ENCODE results near the gene KIF4A. TPM values are rescaled to one million over a fixed set of nuclear protein-coding genes. Genes with fewer than 3 reads are reported as not detected.

Gene KIF4A
- total RNA-seq, 2 experiments from 2014 or later, result 33.3 to 34.0 TPM

- Mint-ChIP-seq H3K9me3 (no peaks in the 10 kb centered on the region), H3K4me1 (peaks cover 38% of the 10 kb centered on the region), H3K4me3 (no peak overlapping the region), H3K27ac (peak overlapping the region; percentile 6), H3K36me3 (ENCODE audit: low read depth) (no peaks in the 10 kb centered on the region), H3K27me3 (peaks cover 45% of the 10 kb centered on the region)
- CTCF ChIA-PET, result no interaction called here
- POLR2A ChIA-PET, result no interaction called here
- no peak for DNase-seq
These were observed 149.1 kb downstream of the KIF4A start for GRCh38 chrX:70439016-70439415.

GRCh38 chrX:70442224-70442623, 152.3 kb downstream of the KIF4A start:
- Mint-ChIP-seq H3K36me3 (ENCODE audit: low read depth) (no peaks in the 10 kb centered on the region), H3K27me3 (peaks cover 53% of the 10 kb centered on the region), H3K4me3 (no peak overlapping the region), H3K4me1 (peaks cover 28% of the 10 kb centered on the region), H3K27ac (no peak overlapping the region), H3K9me3 (no peaks in the 10 kb centered on the region)
- ChIA-PET POLR2A (no interaction called here), CTCF (interaction anchor here (1.1 kb wide), 1 partner anchor 9 kb away, joined by 6 read pairs; no protein-coding TSS in a partner anchor)
- DNase-seq, result no peak

GRCh38 chrX:70444326-70444945, 154.5 kb downstream of the KIF4A start, which contains the start of gene DLG3:
Gene DLG3 (plus strand): TSS chrX:70444835. CDS start chrX:70445202, 367 bp downstream.
- peaks cover 41% of the 10 kb centered on the region for H3K27me3 Mint-ChIP-seq
- POLR2A ChIA-PET, result interaction anchor here (2.4 kb wide), 1 partner anchor 10 kb away, joined by 10 read pairs; no protein-coding TSS in a partner anchor
- peak within 1 kb of the TSS; percentile 49 for H3K4me3 Mint-ChIP-seq
- no peaks in the 10 kb centered on the region for H3K9me3 Mint-ChIP-seq
- no peak within 1 kb of the TSS for H3K27ac Mint-ChIP-seq
- H3K36me3 Mint-ChIP-seq (ENCODE audit: low read depth), result no peaks in the 10 kb centered on the region
- CTCF ChIA-PET, result interaction anchor here (0.9 to 2.5 kb wide), 3 partner anchors 8 to 13 kb away, joined by 3 to 9 read pairs (median 4); no protein-coding TSS in a partner anchor
- H3K4me1 Mint-ChIP-seq, result peaks cover 6% of the 10 kb centered on the region
- no peak for DNase-seq

GRCh38 chrX:70444946-70445656, 155.2 kb downstream of the KIF4A start:
- no peaks in the 10 kb centered on the region for H3K9me3 Mint-ChIP-seq
- CTCF ChIA-PET, result interaction anchor here (2.5 kb wide), 1 partner anchor 11 kb away, joined by 9 read pairs; no protein-coding TSS in a partner anchor
- POLR2A ChIA-PET, result interaction anchor here (2.4 kb wide), 1 partner anchor 10 kb away, joined by 10 read pairs; no protein-coding TSS in a partner anchor
- no peak for DNase-seq
- no peak overlapping the region for H3K27ac Mint-ChIP-seq
- H3K36me3 Mint-ChIP-seq (ENCODE audit: low read depth), result no peaks in the 10 kb centered on the region
- H3K4me3 Mint-ChIP-seq, result no peak overlapping the region
- H3K27me3 Mint-ChIP-seq, result peaks cover 40% of the 10 kb centered on the region
- peaks cover 4% of the 10 kb centered on the region for H3K4me1 Mint-ChIP-seq

- Mint-ChIP-seq H3K4me3 (no peak overlapping the region), H3K27me3 (peaks cover 35% of the 10 kb centered on the region), H3K27ac (no peak overlapping the region), H3K4me1 (peaks cover 4% of the 10 kb centered on the region), H3K36me3 (ENCODE audit: low read depth) (no peaks in the 10 kb centered on the region), H3K9me3 (no peaks in the 10 kb centered on the region)
- DNase-seq, result no peak
- CTCF ChIA-PET, result no interaction called here
- POLR2A ChIA-PET, result interaction anchor here (2.4 kb wide), 1 partner anchor 11 kb away, joined by 10 read pairs; no protein-coding TSS in a partner anchor
These were observed 156.0 kb downstream of the KIF4A start for GRCh38 chrX:70445951-70446350.

- CTCF ChIA-PET, result no interaction called here
- Mint-ChIP-seq H3K27me3 (peaks cover 30% of the 10 kb centered on the region), H3K36me3 (ENCODE audit: low read depth) (no peaks in the 10 kb centered on the region), H3K9me3 (no peaks in the 10 kb centered on the region), H3K4me1 (peaks cover 6% of the 10 kb centered on the region), H3K4me3 (no peak overlapping the region), H3K27ac (no peak overlapping the region)
- POLR2A ChIA-PET, result no interaction called here
- no peak for DNase-seq
These were observed 156.8 kb downstream of the KIF4A start for GRCh38 chrX:70446380-70447350.

GRCh38 chrX:70449457-70449966, 159.6 kb downstream of the KIF4A start:
- CTCF ChIA-PET, result no interaction called here
- POLR2A ChIA-PET, result no interaction called here
- H3K36me3 Mint-ChIP-seq (ENCODE audit: low read depth), result no peaks in the 10 kb centered on the region
- H3K27me3 Mint-ChIP-seq, result peaks cover 9% of the 10 kb centered on the region
- no peak for DNase-seq
- H3K4me3 Mint-ChIP-seq, result no peak overlapping the region
- H3K9me3 Mint-ChIP-seq, result no peaks in the 10 kb centered on the region
- H3K4me1 Mint-ChIP-seq, result peaks cover 29% of the 10 kb centered on the region
- H3K27ac Mint-ChIP-seq, result no peak overlapping the region

- Mint-ChIP-seq H3K27me3 (no peaks in the 10 kb centered on the region), H3K9me3 (no peaks in the 10 kb centered on the region), H3K27ac (peak overlapping the region; percentile 88), H3K36me3 (ENCODE audit: low read depth) (peaks cover 14% of the 10 kb centered on the region), H3K4me1 (peaks cover 45% of the 10 kb centered on the region), H3K4me3 (peak overlapping the region; percentile 90)
- DNase-seq, result peak; percentile 69
- ChIA-PET POLR2A (interaction anchor here (1.3 to 2.5 kb wide), 2 partner anchors 17 to 53 kb away, joined by 4 to 13 read pairs; no protein-coding TSS in a partner anchor), CTCF (interaction anchor here (0.6 to 2.8 kb wide), 12 partner anchors 8 to 1825 kb away, joined by 3 to 25 read pairs (median 4); partner anchors contain the start of gene RPS4X)
These were observed 162.3 kb downstream of the KIF4A start for GRCh38 chrX:70452143-70452733.

DNA sequence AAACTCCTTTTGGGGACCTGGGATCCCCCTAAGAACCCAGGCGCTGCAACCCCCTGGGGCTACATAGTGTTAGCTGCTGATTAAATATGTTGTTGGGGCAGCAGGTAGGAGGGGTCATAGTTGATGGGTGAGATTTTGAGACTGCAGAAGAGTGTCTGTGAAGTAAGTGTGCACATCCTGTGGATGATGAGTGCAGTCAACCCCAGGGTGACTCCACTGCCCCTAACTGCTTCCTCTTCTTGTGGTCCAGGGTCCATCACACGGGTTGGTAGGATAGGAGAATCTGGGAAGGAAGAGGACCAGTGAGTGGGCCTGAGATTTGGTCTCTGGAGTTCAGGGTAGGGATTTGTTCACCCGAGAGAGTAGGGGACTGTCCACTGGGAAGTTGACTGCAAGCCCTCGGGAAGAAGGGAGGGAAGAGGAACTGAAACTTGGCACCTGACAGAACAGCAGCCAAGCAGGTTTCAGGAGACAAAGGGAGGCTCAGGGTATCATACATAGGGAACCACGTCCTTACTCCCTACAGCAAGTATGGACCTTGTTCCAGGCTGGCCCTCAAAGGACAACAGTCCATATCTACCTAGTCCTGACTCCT, 163.2 kb downstream of the KIF4A start:
- peak overlapping the region; percentile 80 for H3K27ac Mint-ChIP-seq
- H3K36me3 Mint-ChIP-seq (ENCODE audit: low read depth), result peaks cover 14% of the 10 kb centered on the region
- ChIA-PET POLR2A (interaction anchor here (1.3 to 2.5 kb wide), 2 partner anchors 18 to 52 kb away, joined by 4 to 13 read pairs; no protein-coding TSS in a partner anchor), CTCF (interaction anchor here (0.6 to 2.8 kb wide), 8 partner anchors 9 to 1824 kb away, joined by 3 to 25 read pairs (median 6); partner anchors contain the start of gene RPS4X)
- H3K9me3 Mint-ChIP-seq, result no peaks in the 10 kb centered on the region
- DNase-seq, result no peak
- H3K4me1 Mint-ChIP-seq, result peaks cover 45% of the 10 kb centered on the region
- H3K27me3 Mint-ChIP-seq, result no peaks in the 10 kb centered on the region
- peak overlapping the region; percentile 90 for H3K4me3 Mint-ChIP-seq

GRCh38 chrX:70454441-70455365, 164.8 kb downstream of the KIF4A start:
- peak overlapping the region; percentile 84 for H3K27ac Mint-ChIP-seq
- H3K4me1 Mint-ChIP-seq, result peaks cover 45% of the 10 kb centered on the region
- no peaks in the 10 kb centered on the region for H3K27me3 Mint-ChIP-seq
- no peaks in the 10 kb centered on the region for H3K9me3 Mint-ChIP-seq
- ChIA-PET CTCF (interaction anchor here (0.6 to 3.1 kb wide), 5 partner anchors 16 to 506 kb away, joined by 3 to 9 read pairs (median 5); no protein-coding TSS in a partner anchor), POLR2A (interaction anchor here (1.0 to 2.3 kb wide), 3 partner anchors 50 to 202 kb away, joined by 4 to 9 read pairs (median 4); no protein-coding TSS in a partner anchor)
- peak; percentile 79 for DNase-seq
- peaks cover 20% of the 10 kb centered on the region for H3K36me3 Mint-ChIP-seq (ENCODE audit: low read depth)
- H3K4me3 Mint-ChIP-seq, result peak overlapping the region; percentile 82

Data from activated CD4-positive, alpha-beta memory T cell treated with anti-CD3 and anti-CD28 coated beads, Interleukin-2, amount 10 ng/mL, durations not matched to agents 7 days and 5 days (primary cell).